ENCODE data around the gene C1orf226. TPM values are rescaled to one million over a fixed set of nuclear protein-coding genes. Genes with fewer than 3 reads are reported as not detected.

The C1orf226 gene
- total RNA-seq, 1 experiment from 2014 or later = 7.7 TPM

- TF ChIP-seq CTCF (IDR thresholded peaks at IDR 0.05 in 2 of 3, conservative IDR thresholded peaks at IDR 0.05 in 1 of 3; ENCODE audit: borderline replicate concordance in 1 of 3, insufficient read depth in 1 of 3, low read depth in 2 of 3, low read length in 2 of 3) (no peak), TCF7L2 (IDR thresholded peaks at IDR 0.05; ENCODE audit: borderline replicate concordance, extremely low read depth, insufficient read depth, insufficient read length) (no peak), SRF (IDR thresholded peaks at IDR 0.05; ENCODE audit: low read depth) (no peak), CEBPB (IDR thresholded peaks at IDR 0.05; ENCODE audit: low read depth) (no peak), EGR1 (IDR thresholded peaks at IDR 0.05; ENCODE audit: low read depth) (no peak), SP1 (IDR thresholded peaks at IDR 0.05; ENCODE audit: low read depth) (no peak), POLR2A (IDR thresholded peaks at IDR 0.05; ENCODE audit: borderline replicate concordance, extremely low read depth, insufficient read depth, insufficient read length) (no peak), FOSL1 (IDR thresholded peaks at IDR 0.05; ENCODE audit: low read depth) (no peak)
Measured at GRCh38 chr1:162406811-162407210, 25.3 kb downstream of the C1orf226 start (continued).

GRCh38 chr1:162407539-162407938 is 26.0 kb downstream of the C1orf226 start:
- CTCF ChIA-PET = no interaction called here
- no peaks in the 10 kb centered on the region for H3K9me2 ChIP-seq (ENCODE audit: insufficient read depth)
- H3K27me3 ChIP-seq (ENCODE audit: insufficient read depth, low read length) = no peaks in the 10 kb centered on the region
- ATAC-seq (no peak), DNase-seq (ENCODE audit: low read depth, low spot score) (no peak)
- H3K9me3 ChIP-seq (ENCODE audit: control insufficient read depth in 1 of 2, insufficient read depth in 1 of 2, low read depth in 1 of 2, low read length in 2 of 2) = no peaks in the 10 kb centered on the region
- intact Hi-C loops (cut with micrococcal nuclease) = no loop called here
- RAD21 ChIA-PET (ENCODE audit: low non-redundant PET in 1 of 2, low total read pairs in 2 of 2, uncharacterized antibody in 2 of 2, unreplicated experiment in 2 of 2) = no interaction called here
- peaks cover 5 to 16% of the 10 kb centered on the region in 2 experiments for H3K4me1 ChIP-seq (ENCODE audit: control insufficient read depth in 1 of 2, insufficient read depth in 2 of 2, low read length in 2 of 2)
- POLR2A ChIA-PET = interaction anchor here (1.1 kb wide), 1 partner anchor 8 kb away, joined by 3 read pairs; no protein-coding TSS in a partner anchor
- H3K27ac ChIP-seq (ENCODE audit: low read depth, low read length) = no peak overlapping the region
- no peaks in the 10 kb centered on the region for H3K36me3 ChIP-seq (ENCODE audit: control insufficient read depth in 1 of 2, insufficient read depth in 2 of 2, low read length in 2 of 2)
- no peak overlapping the region for H3K4me3 ChIP-seq (replicated peaks in 1 of 2; ENCODE audit: low read depth in 1 of 2, low read length in 2 of 2)
- H2AFZ ChIP-seq (ENCODE audit: low read depth, low read length, poor library complexity, severe bottlenecking) = no peak overlapping the region
- no peak overlapping the region for H3K4me2 ChIP-seq (ENCODE audit: low read length)
- no peaks in the 10 kb centered on the region for H4K20me1 ChIP-seq (ENCODE audit: insufficient read depth)
- BruUV-seq (replicated peaks) = no TSS peak
- TF ChIP-seq JUND (IDR thresholded peaks at IDR 0.05) = no peak
- TF ChIP-seq CBX3 (IDR thresholded peaks at IDR 0.05; ENCODE audit: low read depth) = no peak
- no peak for TF ChIP-seq EZH2phosphoT487 (IDR thresholded peaks at IDR 0.05; ENCODE audit: borderline replicate concordance)
- no peak overlapping the region for H3K9ac ChIP-seq (ENCODE audit: low read length)
- H3K79me2 ChIP-seq (ENCODE audit: insufficient read depth, low read length) = no peaks in the 10 kb centered on the region

All from HCT116 (cell line).